ENCODE data around the gene RIN1.

DNA sequence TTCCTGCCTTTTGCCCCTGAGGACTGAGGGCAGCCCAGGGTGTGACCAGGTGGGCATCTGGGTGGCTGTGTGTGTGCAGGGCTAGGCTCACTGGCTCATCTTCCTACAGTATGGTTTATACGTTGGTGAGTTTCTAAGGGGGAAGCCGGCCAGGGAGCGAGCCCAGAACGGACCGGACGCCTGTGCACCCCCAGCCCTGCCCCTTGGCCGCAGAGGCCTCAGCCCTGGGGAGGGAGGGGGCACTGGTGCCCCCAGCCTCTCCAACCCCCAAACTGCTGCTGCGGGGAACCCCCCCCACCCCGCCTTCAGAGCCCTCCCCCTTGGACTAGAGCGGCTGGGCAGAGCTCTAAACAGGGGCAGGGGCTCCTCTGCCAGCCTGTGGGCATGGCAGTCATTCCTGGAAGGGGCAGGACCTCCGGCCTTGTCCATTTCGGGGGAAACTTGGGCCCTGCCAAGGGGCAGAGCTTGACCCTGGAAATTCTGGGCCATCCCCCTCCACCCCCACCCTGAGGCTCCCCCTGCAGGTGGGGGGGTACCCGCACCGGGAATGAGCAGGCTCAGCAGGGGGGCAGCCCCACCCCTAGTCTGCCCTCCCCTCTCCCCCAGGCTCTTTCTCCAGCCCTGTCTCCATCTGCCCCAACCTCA is 52.7 kb downstream of the RIN1 start:
- TF ChIP-seq, protein P1, sequence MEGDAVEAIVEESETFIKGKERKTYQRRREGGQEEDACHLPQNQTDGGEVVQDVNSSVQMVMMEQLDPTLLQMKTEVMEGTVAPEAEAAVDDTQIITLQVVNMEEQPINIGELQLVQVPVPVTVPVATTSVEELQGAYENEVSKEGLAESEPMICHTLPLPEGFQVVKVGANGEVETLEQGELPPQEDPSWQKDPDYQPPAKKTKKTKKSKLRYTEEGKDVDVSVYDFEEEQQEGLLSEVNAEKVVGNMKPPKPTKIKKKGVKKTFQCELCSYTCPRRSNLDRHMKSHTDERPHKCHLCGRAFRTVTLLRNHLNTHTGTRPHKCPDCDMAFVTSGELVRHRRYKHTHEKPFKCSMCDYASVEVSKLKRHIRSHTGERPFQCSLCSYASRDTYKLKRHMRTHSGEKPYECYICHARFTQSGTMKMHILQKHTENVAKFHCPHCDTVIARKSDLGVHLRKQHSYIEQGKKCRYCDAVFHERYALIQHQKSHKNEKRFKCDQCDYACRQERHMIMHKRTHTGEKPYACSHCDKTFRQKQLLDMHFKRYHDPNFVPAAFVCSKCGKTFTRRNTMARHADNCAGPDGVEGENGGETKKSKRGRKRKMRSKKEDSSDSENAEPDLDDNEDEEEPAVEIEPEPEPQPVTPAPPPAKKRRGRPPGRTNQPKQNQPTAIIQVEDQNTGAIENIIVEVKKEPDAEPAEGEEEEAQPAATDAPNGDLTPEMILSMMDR (IDR thresholded peaks at IDR 0.05): no peak
- no peak for TF ChIP-seq POLR2A (IDR thresholded peaks at IDR 0.05)

Measured in uterus (tissue), 2 donors.